HG02623 (cell line): ENCODE measurements around the gene THSD7A.

ENCODE experiments used
- ATAC-seq: cut with Tn5 transposase; IDR thresholded peaks from one replicate; pipeline ENCODE4 v1.9.1; 2021; ENCODE audit warnings: moderate library complexity; ENCODE audit not compliant: unreplicated experiment

The THSD7A gene

DNA sequence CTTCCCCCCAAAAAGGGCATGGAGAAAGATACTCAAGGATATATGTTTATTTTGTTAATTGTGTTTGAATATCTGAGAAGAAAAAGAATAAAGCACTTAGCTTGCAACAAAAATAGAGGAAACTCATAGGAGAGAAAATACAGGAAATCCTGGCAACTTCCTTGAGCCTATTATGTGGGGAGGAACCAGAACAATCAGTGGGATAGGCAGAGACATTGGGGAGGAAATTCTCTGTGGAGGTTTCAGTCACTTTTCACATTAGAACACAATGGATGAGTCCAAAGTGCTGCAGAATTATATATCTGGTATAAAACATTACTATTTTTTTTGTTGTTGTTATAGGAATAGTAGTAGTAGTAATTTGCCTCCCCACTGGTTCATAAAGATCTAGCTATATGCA lies 240.1 kb downstream of the THSD7A start:
- no peak for ATAC-seq

DNA sequence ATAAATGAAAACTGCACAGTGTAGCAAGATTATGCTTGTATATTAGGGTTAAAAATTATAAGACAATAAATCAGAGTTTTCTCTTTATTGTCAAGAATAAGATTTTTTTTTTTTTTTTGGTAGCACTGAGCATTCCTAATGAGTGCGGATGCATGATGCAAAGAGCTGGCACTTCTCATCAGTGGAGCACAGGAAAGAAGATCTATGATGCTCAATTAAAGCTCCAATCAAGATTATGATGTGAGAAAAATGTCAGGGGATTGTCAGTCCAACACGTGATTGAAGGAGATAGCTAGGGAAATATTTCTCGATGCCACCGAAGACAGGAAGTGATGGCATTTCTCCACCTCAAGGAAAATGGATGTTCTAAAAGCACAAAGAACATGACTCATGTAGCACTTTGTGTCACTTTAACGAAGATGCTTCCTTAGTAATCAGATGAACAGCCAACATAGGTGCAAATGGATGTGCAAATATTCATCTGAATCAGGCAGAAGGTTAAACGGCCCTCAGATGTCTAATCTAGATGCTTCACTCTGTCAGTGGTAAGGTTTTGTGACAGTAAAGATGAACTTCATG lies 240.9 kb downstream of the THSD7A start:
- no peak for ATAC-seq

DNA sequence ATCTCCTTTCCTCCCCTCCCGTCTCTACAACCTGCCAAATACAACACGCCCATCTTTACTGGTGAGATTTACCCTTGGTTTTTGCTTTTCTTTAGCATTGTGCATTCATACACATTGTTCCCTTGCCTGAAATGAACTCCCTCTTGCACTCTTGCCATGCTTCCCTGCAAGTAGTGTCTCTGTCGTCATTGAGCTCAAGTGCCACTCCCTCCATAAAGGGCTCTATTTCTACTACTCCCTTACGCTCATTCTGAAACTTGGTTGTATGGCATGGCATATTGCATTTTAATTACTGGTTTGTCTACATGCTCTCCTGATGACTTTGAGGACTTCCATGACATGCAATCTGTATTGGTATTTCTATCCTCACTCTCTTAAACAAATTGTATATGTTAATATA lies 242.7 kb downstream of the THSD7A start:
- ATAC-seq, result no peak

DNA sequence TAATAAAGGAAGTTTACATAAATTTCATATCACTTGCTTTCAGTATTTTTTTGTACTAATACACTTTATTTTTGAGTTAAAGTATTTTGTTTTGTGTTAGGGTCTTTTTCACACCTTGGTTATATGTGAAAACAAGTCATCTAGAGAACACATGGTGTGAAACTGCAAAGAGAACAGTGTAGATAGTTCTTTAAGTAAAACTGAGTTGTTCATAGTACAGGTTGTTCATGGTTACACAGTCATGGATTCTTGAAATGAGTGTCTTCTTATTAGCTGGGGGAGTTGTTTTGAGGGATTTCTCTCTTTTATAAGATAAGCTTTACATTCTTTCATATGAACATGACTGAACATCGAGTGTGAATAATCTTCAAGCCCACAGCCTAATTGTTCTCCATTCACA lies 244.2 kb downstream of the THSD7A start:
- ATAC-seq, result no peak

DNA sequence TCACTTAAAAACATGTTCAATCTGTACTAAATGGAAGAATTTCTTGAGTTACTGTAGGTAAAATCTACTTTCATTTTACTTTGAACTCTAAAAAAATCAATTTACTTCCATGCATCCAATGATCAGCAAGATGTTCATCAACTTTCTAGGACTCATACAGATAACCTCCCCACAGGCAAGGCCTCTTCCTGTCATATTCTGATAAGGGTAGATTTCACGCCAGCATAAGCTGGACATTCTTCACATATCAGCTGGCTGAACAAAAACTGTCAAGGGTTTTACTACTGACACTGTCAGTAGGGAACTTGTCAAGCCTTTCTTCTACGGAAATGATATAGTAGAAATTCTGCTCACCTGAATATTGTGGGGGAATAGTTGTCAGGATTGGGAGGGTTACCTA lies 244.9 kb downstream of the THSD7A start:
- ATAC-seq, result no peak

DNA sequence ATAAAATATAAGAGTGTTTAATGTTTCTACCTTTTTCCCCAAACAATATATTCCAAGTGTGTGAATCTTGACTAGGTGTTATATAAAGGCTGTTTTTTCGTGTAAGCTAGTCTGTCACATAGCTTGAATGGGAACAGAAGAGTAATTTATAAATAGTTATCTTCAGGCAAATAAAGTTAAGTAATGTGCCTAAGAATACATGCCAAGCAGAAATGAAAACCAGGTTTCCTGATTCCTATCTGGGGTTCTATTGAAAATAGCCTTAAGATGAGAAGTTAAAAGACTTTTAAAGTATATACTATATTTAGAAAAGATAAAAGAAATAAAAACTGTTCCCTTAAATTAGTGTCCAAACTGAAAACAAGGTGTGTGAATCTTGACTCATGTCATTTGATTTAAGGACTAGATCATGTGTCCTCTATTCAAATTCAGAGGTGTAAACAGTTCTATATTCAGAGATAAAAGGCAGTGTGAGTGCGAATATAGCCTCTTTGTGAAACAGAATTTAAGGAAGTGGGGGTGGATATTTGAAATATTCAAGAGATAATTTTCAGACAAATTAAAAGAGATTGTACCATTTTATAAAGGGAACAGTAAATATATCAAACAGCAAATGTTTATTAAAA lies 247.5 kb downstream of the THSD7A start:
- ATAC-seq, result no peak

DNA sequence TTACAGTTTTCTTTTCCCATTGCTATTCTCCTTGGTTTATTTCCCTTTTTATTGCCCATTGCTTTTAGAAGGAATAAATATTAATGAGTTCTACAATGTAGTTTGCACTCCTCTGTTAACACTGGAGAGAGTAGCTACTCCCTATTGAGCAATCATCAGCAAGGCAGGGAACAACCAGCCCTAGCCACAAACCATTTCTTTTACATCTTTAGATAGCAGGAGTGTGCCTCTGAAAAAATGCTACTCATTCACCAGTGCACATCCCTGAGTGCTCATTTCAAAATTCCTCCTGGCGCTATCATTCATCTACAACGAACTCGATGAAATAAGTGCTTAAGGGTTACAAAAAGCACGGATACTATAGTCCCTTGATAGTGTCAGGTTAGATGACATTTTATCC lies 252.9 kb downstream of the THSD7A start:
- no peak for ATAC-seq

DNA sequence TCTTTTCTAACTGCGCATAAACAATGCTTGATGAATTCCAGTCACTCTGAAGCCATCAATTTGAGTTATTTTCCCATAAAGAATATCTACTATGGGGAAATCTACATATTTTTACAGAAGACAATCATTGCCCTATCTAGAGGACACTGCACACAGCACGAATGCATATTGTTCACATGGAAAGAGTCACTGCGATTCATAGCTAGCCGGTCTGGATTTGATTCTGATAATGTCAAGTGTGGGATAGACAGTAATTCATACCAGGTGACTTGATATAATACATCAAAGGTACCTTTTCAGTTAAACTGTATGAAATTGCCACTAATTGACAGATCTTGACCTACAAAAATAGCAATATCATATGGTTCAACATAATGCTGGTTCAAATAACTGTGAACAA lies 255.7 kb downstream of the THSD7A start:
- no peak for ATAC-seq

DNA sequence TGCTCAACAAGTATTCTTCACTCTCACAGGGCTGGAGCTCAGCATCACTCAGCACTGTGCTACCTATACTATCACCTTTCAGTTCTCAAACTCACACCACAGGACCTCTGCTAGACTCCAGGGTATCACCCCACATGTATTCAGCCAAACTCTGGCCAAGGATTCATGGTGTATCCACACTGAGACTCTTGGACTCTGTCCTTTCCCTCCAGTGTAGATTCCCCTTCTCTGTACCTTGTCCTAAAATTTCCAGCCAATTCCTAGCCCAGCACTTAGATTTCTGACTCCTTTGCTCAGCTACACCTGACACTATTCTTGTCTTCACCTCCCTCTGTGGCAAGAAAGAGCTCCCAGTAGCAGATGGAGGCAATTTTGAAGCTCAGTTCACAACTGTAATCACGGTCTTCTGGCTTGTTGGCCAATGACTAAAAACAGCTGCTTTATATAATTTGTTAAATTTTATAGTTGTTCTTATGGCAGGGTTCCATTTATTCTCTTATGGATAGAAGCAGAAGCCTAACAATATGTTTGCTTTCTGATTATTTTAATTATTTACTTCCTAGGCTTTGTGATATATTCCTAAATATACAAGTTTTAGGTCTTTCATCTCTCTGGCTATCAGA lies 258.8 kb downstream of the THSD7A start:
- no peak for ATAC-seq

DNA sequence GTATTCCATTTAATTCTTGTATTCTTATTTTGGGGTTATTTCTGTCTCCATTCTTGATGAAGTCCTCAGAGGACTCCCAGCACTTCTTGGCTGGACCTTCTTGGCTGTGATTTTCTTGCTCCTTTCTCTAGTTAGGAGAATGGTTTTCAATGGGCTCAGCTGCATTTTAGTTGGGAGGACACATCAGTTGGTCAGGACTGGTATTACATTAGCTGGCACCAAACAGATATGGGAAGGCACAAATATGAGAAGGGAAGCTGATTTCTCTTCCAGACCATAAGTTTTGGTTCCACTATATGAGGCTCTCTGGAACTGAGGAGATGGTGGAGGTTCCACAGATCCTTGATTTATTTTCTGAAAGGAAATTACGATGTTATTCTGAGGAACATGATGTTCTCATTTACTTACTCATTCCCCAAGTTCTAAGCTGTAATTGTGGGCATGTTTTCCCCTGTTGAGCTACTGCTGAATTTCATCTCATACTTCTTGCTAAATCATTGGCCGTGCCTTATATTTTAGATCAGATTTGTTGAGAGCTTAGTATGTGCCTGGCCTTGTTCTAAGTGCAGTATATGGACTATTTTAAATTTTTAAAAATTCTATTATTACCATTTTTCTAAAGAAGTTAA lies 261.0 kb downstream of the THSD7A start:
- no peak for ATAC-seq

DNA sequence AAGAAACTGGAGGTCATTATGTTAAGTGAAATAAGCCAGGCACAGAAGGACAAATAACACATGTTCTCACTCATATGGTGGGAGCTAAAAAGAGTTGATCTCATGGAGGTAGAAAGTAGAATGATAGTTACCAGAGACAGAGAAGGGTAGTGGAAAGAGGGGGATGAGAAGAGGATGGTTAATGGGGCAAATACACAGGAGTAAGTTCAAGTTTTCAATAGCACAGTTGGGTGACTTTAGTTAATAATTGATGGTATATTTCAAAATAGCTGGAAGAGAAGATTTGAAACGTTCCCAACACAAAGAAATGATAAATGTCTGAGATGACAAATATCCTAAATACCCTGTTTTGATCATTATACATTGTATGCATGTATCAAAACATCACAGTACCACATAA lies 261.8 kb downstream of the THSD7A start:
- ATAC-seq, result no peak

DNA sequence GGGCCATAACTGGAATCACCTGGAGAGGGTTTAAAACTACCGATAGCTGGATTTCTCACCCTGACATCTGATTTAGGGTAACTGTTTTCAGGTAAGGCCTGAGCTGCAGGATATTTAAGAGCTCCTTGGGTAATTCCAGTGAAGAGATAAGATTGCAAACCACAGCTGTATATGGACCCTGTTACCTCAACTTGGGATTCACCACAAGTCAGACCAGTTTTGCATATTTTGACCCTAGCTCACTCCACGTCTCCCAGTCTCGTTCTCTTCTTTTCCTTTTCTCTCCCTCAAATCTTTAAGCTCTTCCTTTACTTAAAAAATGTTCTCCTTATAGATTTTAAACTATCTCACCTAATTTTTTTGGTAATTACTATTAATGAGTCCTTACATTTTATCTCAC lies 264.4 kb downstream of the THSD7A start:
- ATAC-seq, result no peak

DNA sequence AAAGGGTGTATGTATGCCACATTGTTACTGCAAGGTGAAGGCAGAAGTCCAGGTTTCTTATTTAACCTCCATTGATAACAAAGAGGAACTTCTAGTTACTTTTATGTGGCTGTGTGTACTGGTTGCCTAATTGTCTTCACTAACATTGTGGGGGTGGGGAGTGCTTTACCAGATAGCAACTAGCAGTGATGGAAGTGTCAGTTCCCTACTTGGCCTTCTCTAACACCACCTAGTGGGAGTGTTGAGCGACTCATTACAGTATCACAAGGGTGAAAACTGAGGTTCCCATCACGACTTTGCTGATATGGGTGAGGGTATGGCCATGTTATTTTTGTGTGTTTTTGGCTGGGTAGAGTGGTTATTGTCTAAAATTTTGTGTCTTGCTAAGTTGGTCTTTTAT lies 274.4 kb downstream of the THSD7A start:
- peak; percentile 99 for ATAC-seq

DNA sequence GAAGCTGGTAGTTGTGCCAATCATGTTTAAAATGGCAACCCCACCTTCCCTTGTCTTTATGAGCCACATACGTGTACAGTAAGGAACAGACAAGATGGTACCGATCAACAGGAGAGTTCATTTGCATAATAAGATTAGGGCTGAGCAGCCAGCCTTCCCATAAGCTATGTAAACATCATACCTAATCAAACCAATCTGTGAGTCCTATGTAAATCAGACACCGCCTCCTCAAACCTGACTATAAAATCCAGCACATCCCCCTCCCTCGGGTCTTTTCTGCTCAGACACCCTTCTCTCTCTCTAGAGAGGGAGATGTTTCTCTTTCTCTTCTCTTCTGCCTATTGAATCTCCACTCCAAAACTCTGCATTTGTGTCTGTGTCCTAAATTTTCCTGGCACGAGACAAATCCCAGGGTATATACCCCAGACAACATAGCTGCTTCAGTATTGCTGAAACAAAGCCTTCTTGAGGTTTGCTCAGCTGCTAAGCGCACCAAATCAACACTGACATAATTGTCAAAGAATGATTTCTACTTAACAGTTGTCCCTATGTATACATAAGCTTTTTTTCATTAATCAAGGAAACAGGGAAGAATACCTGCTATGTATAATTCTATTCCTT lies 279.2 kb downstream of the THSD7A start:
- no peak for ATAC-seq

DNA sequence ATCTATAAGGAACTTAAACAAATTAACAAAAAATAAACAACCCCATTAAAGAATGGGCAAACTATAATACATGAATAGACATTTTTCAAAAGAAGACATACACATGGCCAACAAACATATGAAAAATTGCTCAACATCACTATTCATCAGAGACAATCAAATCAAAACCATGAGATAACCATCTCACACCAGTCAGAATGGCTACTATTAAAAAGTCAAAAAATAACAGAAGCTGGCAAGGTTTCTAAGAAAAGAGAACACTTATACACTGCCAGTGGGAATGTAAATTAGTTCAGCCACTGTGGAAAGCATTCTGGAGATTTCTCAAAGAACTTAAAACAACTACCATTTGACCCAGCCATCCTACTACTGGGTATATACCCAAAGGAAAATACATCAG lies 280.5 kb downstream of the THSD7A start:
- no peak for ATAC-seq

DNA sequence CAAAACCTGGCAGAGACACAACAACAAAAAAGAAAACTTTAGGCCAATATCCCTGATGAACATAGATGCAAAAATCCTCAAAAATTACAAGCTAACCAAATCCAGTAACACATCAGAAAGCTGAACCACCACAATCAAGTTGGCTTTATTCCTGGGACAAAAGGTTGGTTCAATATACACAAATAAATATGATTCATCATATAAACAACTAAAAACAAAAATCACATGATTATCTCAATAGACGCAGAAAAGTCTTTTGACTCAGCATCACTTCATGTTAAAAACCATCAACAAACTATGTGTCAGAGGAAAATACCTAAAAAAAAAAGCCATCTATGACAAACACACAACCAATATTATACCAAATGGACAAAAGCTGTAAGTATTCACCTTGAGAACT lies 283.5 kb downstream of the THSD7A start:
- no peak for ATAC-seq

DNA sequence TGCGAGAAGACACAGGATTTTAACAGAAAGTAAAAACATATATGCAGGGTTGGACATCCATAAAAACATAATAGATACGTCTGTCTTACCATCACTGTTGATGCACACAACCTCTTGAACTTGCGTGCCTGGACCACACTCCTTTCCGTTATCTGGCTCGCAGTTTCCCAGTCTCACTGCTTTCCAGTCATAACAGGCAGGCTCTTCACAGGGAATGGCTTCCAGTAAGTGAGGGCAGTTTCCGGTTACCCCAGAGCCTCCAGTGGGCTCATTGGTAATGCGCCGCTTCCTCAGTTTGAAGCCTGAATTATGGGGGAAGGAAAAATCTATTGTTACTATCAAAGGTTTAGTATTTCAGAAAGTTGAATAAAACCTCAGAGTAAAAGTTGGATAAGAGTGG lies 290.7 kb downstream of the THSD7A start:
- no peak for ATAC-seq

DNA sequence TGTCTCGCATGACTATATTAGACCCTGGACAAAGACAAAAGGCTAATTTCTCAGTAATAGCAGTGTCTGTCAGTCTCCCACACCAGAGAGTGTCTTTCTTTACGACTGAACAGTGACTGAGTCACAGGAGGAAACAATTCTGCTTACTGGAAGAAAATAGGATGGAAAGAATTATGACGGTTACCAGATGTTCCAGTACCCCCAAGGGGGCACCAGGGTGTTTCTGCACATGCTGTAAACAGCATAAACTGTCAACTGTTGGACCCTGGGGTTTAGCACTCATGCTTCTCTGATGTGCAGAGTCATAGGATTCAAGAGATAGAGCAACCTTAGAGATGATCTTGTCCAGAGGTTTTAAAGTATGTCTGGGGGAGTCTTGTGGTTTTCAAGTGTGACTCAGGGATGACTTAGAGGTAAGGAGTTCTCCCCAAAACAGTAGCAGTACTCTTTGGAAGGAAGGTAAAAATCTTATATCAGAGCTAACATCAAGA lies 291.7 kb downstream of the THSD7A start:
- ATAC-seq, result no peak

DNA sequence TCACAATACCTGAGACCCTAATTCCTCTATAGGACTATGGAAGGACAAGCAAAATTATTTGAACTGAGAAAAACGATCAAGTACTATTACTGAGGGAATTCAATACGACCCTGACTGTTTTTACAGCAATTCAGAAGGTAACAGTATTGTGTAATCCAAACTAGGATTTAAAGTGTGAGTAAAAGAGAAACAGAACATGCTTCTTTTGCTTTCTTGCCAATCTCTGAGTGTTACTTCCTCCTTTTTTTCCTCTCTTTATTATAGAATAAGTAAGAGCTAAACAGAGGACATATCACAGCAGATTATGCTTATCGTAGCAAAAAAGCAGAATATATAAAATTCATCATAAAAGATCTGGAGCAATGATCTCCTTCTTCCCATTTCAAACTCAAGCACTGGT lies 292.1 kb downstream of the THSD7A start:
- no peak for ATAC-seq

DNA sequence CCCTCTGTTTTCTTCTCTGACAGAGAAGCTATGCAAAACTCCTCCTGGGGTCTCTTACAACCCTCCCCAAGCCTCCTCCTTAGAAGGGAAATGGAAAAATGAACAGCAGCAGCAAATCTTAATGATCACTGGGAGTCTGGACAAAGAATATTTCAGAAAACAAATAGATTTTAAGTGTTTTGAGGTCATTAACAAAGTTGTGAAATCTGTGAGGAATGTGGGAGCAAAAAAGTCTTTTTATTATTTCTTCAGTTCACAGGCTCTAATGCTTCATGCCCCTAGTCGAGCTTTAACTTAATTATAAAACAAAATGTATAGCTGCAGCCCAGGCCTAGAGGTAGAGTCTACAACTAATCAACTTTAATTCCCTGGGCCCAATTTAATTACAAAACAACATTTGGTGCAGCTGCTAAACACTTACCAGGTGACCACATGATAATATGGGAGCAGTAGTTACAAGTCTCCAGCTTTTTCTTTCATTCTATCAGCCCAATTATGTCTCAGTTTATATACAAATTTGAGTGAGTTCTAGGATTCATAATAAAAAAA lies 293.2 kb downstream of the THSD7A start:
- ATAC-seq, result no peak

DNA sequence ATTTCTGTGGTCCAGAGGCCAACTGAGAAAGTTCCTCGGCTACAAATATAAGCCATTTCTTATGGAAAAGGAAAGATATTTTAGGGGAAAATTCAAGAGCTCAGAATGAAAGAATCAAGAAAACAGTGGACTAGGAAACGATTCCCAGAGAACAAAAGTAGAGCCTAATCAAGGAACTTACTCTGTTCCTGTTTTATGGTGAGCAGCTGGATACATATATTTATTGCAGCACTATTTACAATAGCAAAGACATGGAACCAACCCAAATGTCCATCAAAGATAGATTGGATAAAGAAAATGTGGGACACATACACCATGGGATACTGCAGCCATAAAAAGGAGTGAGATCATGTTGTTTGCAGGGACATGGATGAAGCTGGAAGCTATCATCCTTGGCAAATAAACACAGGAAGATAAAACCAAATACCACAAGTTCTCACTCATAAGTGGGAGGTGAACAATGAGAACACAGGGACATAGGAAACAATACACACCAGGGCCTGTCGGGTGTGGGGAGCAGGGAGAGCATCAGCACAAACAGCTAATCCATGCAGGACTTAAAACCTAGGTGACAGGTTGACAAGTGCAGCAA lies 298.7 kb downstream of the THSD7A start:
- ATAC-seq, result no peak
